Frontal cortex (tissue), 4 donors: Measurements from ENCODE around the gene HABP2. TPM values are rescaled to one million over a fixed set of nuclear protein-coding genes. Genes with fewer than 3 reads are reported as not detected.

Experiments
- DNase-seq, 2 donors: peaks; one replicate each; pipeline ENCODE4 v3.0.0; 2012; ENCODE audit warnings: low spot score in 2 of 2
- FAIRE-seq: peaks from 2 replicates; lab custom pipeline; 2012; peaks lifted over from hg19 to GRCh38; lab: Jason Lieb, UNC
- total RNA-seq: library from RNA; depleted of rRNA; stranded (reverse); fragments of >200 nt; gene quantifications from one replicate; pipeline ENCODE4 v1.2.3, GENCODE V29; 2014
- donor health status: control.
- donor health status: control.
- donor health status: control.

Gene HABP2
- total RNA-seq, 1 donor from 2014 or later, result not detected

GRCh38 chr10:113620936-113621335 lies 68.1 kb downstream of the HABP2 start:
- no peak for DNase-seq
- no peak for FAIRE-seq

GRCh38 chr10:113621799-113622198 lies 68.9 kb downstream of the HABP2 start:
- FAIRE-seq (no peak), DNase-seq (no peak)

DNA sequence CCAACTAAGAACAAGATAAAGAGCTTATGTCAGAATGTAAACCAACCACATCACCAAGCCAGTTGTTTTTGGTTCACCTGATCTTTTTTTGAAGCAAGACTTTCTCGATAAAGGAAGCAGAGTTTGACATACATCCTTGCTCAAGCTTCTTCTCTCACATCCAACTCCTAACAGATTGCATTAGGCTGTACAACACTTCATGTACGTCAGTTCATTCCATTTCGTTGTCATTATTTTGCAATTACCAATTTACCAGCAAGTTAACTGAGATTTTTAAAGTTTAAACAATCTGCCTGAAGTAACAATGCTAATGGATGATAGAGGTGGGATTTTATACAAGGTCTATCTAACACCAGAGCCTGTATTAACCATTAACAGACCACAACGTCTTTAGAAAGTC lies 70.0 kb downstream of the HABP2 start:
- no peak for DNase-seq
- no peak for FAIRE-seq

DNA sequence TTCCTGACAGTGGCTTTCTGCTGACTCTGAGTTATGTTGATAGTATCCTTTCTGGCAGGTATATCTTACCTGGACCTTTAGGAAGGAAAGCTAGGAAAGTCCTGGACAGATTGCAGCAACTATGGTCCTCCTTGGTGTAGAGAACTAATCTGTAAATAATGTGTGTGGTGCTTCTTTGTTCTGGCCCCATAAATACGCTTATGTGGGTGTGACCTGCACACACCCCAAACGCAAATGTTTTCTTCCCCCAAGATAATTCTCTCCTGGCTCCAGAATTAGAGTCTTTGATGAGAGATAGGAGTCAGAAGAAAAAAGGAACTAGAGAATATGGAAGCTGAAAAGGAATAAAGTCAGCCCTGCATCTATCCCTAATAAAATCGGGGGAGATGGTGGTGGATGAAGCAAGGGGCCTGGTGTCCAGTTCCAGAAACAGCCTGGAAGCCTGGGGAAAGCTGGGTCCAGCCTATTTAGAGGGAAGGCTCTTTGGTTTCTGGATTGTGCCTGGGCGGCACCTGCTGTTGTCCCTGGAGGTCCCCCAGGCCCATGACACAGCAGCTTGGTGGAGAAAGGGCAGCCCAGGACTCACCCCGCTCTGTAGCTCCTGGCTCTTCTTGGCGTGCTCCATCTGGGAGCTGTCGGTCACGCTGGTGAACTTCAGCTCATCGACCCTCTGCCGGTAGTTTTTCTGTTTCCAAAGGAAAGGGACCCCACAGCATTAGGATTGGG lies 72.8 kb downstream of the HABP2 start:
- no peak for FAIRE-seq
- DNase-seq, result no peak

DNA sequence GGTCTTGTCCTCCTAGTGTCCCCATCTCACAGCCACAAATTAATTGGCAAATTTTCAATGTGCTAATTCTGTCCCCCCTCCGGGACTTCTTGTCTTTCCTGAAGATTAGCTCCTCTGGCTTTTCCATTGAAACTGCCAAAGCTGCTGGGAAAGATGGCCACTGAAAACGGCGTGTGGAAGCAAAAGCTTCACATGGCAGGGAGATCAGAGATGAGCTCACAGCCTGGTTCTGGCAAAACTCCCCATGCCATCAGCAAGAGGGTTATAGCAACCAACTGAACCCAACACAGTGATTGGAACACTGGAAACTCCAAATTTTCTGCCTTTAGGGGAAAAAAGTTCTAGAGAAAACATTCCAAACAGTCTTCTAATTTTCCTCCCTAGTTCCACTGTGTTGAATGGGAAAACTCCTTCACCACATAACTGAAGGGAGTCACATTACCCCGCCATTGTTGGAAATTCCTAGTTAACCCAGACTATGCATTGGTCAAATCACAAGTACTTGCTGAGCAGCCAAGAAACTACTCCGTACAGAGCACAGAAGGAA lies 74.0 kb downstream of the HABP2 start:
- FAIRE-seq, result no peak
- no peak for DNase-seq

DNA sequence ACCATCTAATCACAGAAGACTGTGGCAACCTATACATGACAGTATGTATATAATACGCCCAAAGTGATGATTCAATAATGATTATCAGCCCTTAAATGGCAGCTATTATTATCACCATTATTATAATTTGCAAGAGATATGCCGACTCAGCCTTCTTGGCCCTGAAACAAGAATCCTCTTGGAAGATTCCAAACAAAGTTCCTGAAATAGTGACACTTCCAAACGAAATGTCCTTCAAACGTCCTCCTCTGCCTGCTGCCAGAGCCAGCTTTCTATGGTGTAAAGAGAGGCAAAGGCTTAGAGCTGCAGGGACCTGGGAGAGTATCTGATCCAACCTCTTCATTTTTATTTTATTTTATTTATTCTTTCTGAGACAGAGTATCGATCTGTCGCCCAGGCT lies 75.0 kb downstream of the HABP2 start:
- FAIRE-seq, result no peak
- no peak for DNase-seq

- FAIRE-seq (no peak), DNase-seq (no peak)
These were observed 75.8 kb downstream of the HABP2 start for GRCh38 chr10:113628607-113629153.

DNA sequence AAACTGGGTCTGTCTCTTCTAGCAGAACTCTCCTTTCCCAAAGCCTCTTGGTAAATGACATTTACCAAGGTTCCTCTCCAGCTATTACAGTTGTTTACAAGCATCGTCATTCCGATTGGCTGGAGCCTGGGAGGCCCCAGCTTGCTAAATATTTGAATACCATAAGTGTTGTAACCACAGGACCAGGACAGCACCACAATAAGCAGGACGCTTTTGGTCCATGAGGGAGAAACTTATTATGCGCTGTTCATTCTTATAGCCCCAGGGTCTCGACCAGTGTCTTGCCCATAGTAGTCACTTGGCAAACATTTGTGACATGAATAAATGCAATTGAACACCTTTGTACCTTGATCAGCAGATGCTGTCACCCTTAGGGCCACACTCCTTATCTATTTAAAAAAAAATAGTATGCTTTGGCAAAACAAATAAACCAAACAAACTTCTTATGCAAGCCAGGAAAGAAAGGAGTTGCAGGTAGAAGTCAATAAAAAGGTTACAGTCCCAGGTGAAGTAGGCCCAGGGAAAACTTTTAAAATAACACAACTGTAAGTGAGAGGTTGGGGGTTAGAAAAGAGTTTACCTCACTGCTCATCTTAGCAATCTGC lies 78.2 kb downstream of the HABP2 start:
- no peak for FAIRE-seq
- DNase-seq, result no peak

DNA sequence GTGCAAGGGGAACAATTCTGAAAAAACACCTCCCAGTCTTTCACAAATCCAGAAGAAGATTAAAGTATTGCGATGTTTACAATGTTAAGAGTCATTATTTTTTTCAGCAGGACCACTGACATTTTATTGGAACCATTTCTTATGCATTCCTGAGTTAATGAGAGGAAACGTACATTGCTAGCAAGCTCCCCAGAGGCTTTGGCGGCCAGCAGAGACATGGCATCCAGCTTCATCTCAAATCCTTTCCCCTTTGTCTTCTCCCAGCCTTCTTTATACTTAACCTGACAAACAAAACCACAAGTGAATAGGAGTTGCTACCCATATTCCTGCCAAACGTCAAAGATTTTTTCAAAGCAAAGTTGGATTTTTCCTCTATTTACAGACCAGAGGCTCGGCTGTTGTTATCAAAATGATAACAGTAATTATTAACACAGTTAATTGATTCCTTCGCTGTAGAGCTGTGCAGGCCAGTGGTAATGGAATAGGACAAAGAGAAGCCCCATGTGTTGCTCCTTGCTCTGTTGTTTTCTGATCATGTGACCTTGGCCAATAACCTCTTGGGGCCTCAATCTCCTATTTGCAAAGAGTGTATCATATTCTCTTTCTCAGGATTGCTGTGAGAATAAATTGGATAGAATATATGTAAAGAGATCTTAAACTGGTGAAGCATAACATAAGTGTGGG lies 79.0 kb downstream of the HABP2 start:
- FAIRE-seq, result no peak

More for the DNA sequence above, 79.0 kb downstream of the HABP2 start:
- no peak for DNase-seq

Other genes with a start within 250 kb of the HABP2 start
- not detected for gene NRAP, start 111.0 kb downstream of the HABP2 start, total RNA-seq
- 2.0 TPM for gene CASP7, start 126.9 kb downstream of the HABP2 start, total RNA-seq
- gene PLEKHS1, start 198.6 kb downstream of the HABP2 start, total RNA-seq, result not detected